NOMO-1 (cell line): ENCODE measurements around the gene TTC27.

ENCODE experiments used
- DNase-seq, 2 experiments: peaks; one replicate each; lab custom pipeline; 2025; ENCODE audit not compliant: unreplicated experiment in 2 of 2; lab: John Stamatoyannopoulos, UW

Gene TTC27

GRCh38 chr2:32804205-32804604 is 176.4 kb downstream of the TTC27 start:
- no peak for DNase-seq

- no peak for DNase-seq
Observed at GRCh38 chr2:32805104-32806095, 177.6 kb downstream of the TTC27 start.

GRCh38 chr2:32806857-32807256 is 179.0 kb downstream of the TTC27 start:
- no peak for DNase-seq

GRCh38 chr2:32807662-32808061 is 179.8 kb downstream of the TTC27 start:
- no peak for DNase-seq

- no peak for DNase-seq
Observed at GRCh38 chr2:32810909-32811495, 183.2 kb downstream of the TTC27 start.

- no peak for DNase-seq
Observed at GRCh38 chr2:32811696-32812095, 183.8 kb downstream of the TTC27 start.

- no peak for DNase-seq
Observed at GRCh38 chr2:32812316-32812715, 184.5 kb downstream of the TTC27 start.

GRCh38 chr2:32820088-32820487 is 192.2 kb downstream of the TTC27 start:
- no peak for DNase-seq

GRCh38 chr2:32820701-32821100 is 192.9 kb downstream of the TTC27 start:
- DNase-seq = no peak

GRCh38 chr2:32824070-32824809 is 196.4 kb downstream of the TTC27 start:
- no peak for DNase-seq

- no peak for DNase-seq
Observed at GRCh38 chr2:32825291-32825712, 197.5 kb downstream of the TTC27 start.

GRCh38 chr2:32830196-32830595 is 202.3 kb downstream of the TTC27 start:
- DNase-seq = no peak

GRCh38 chr2:32832821-32833220 is 205.0 kb downstream of the TTC27 start:
- no peak for DNase-seq

GRCh38 chr2:32833709-32834108 is 205.9 kb downstream of the TTC27 start:
- DNase-seq = no peak

GRCh38 chr2:32835148-32835547 is 207.3 kb downstream of the TTC27 start:
- no peak for DNase-seq

GRCh38 chr2:32836933-32837332 is 209.1 kb downstream of the TTC27 start:
- DNase-seq = no peak

GRCh38 chr2:32838418-32838817 is 210.6 kb downstream of the TTC27 start:
- peak in 1 of 2 experiments; percentile 34 for DNase-seq

GRCh38 chr2:32838949-32839348 is 211.1 kb downstream of the TTC27 start:
- no peak for DNase-seq

GRCh38 chr2:32841931-32842898 is 214.4 kb downstream of the TTC27 start:
- DNase-seq = no peak

GRCh38 chr2:32843699-32844098 is 215.8 kb downstream of the TTC27 start:
- DNase-seq = no peak
